ENCODE results near the gene PPM1F. TPM values are rescaled to one million over a fixed set of nuclear protein-coding genes. Genes with fewer than 3 reads are reported as not detected.

Gene PPM1F, protein sequence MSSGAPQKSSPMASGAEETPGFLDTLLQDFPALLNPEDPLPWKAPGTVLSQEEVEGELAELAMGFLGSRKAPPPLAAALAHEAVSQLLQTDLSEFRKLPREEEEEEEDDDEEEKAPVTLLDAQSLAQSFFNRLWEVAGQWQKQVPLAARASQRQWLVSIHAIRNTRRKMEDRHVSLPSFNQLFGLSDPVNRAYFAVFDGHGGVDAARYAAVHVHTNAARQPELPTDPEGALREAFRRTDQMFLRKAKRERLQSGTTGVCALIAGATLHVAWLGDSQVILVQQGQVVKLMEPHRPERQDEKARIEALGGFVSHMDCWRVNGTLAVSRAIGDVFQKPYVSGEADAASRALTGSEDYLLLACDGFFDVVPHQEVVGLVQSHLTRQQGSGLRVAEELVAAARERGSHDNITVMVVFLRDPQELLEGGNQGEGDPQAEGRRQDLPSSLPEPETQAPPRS
- total RNA-seq = 8.4 TPM

DNA sequence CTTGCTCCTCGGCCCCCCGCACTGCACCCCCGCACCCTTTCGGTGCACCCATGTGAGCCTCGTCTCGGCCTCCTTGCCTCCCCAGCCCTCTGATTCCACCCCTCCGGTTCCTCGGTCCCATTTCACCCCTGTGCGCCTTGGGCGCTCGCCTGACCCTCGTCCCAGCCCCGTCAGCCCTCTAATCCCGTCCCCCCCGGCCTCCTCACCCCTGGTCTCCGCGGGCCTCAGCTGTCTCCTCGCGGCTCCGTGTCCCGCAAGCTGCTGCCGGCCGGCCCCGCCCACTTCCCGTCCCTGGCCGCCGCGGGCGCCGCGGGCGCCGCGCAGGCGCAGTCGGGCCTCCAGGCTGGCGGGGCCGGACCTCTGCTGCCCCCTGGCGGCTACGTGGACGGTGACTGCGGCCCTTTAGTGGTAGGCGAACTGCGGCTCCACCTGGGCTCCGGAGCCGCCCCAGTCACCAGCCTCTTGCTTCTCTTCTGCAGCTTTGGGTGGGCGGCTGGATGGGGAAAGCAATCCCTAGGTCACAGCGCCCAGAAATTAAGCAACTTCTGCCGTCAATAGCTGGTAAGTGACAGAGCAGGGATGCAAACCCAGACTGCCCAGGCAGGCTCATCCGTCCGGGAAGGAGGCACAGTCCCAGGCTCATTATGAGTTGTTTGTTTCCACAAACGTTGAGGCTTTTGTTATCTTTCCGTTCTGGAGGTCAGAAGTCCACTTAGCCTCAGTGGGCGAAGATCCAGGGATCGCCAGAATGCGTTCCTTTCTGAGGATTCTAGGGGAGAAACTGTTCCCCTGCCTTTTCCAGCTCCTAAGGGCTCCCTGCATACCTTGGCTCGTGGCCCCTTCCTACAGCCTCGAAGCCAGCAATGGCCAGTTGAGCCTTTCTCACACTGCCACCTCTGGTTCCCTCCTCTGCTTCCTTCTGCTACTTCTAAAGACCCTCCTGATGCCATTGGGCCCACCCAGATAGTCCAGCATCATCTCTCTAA lies at the start of gene PPM1F:
PPM1F (minus strand) TSS at position 263 of the 986 bp plus-strand sequence. CDS start 6,800 bp downstream, outside the sequence.
- ATAC-seq = peak; percentile 93
- DNase-seq (ENCODE audit: low spot score) = peak; percentile 89

- ATAC-seq = no peak
Observed at GRCh38 chr22:22001664-22002525, 49.2 kb upstream of the PPM1F start.

DNA sequence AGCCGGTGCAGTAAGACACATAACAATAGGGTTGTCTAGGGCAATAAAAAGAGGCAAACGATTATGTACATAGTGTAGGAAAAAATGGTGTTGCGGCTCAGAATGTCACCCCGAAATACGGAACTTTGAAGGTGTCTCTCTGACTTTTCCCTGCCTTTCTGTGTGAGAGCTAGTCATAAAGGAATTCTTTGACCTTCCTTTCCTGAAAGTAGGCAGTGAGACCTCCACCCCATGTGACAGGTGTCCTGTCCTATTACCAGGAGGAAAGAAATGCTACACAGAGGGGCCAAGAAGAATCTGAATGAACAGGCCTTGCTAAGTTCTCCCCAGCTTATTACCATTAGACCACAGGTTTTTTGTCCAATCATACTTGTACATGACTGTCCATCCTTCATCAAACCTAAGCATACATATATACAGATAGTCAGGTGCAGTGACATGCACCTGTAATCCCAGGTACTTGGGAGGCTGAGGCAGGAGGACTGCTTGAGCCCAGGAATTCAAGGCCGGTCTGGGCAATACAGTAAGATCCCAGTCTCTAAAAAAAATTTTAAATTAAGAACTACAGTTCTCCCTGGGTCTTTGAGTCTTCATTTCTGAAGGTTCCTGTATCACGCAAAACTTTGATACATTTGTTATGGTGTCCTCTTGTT lies 46.1 kb upstream of the PPM1F start:
- ATAC-seq (no peak), DNase-seq (ENCODE audit: low spot score) (no peak)

More at GRCh38 chr22:22001664-22002525, 49.2 kb upstream of the PPM1F start:
- no peak for DNase-seq (ENCODE audit: low spot score)

GRCh38 chr22:21996175-21996720 lies 43.6 kb upstream of the PPM1F start:
- ATAC-seq = no peak
- DNase-seq (ENCODE audit: low spot score) = no peak

- DNase-seq (ENCODE audit: low spot score) (no peak), ATAC-seq (no peak)
Observed at GRCh38 chr22:21995660-21996059, 43.0 kb upstream of the PPM1F start.

GRCh38 chr22:21994881-21995444 lies 42.3 kb upstream of the PPM1F start:
- no peak for DNase-seq (ENCODE audit: low spot score)
- no peak for ATAC-seq

DNA sequence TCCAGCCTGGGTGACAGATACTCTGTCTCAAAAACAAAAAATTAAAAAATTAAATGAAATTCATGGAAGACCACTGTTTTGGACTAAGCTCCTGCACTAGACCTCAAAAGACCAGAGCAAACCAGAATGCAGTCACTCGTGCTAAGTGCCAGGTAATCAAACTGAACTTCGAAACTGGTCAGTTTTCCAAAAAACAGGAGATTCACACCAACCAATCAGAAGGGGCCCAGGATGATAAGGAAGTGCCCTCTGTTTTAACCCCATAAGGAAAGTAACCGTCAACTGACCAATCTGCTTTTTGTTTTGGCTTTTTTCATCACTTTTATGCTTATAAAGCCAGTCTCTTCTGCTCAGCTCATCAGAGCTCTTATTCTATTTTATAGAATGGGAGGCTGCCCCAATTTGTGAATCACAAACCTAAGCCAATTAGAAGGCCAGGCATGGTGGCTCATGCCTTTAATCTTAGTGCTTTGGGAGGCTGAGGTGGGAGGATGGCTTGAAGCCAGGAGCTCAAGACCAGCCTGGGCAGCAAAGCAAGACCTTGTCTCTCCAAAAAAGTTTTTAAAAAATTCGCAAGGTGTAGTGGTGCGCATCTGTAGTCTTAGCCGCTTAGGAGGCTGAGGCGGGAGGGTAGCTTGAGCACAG lies 40.1 kb upstream of the PPM1F start:
- ATAC-seq (peak; percentile 67), DNase-seq (ENCODE audit: low spot score) (peak; percentile 63)

DNA sequence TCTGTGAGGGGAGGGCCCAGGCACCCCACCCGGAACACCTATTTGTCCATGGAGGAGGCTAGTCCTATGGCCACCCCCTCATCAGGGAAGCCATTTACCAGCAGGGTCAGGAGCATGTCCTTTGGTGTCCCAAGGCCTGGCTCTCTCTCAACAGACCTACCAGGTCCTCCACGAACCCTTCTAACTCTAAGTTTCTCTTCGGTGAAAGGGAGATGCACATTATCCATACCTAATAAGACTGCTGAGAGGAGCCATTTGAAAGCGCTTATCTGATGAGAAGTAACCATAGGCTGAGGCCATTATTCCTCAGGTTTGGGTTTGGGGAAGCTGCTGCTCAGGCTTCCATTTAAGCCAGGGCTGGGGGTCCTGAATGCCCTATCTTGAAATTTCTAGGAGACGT lies 39.1 kb upstream of the PPM1F start:
- ATAC-seq (no peak), DNase-seq (ENCODE audit: low spot score) (no peak)

DNA sequence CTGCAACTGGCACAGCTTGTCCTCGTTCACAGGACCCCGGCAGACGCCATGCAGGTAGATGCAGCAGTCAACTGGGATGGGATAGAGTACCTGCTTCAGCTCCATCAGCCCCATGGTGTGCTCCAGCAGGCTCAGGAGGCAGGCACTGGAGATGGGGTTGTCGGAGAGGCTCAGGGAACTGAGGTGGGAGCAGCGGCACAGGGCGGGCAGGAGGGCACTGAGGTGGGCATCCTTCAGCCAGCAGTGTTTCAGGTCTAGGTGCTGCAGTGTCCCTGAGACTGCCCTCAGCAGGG lies 38.6 kb upstream of the PPM1F start:
- no peak for ATAC-seq
- no peak for DNase-seq (ENCODE audit: low spot score)

DNA sequence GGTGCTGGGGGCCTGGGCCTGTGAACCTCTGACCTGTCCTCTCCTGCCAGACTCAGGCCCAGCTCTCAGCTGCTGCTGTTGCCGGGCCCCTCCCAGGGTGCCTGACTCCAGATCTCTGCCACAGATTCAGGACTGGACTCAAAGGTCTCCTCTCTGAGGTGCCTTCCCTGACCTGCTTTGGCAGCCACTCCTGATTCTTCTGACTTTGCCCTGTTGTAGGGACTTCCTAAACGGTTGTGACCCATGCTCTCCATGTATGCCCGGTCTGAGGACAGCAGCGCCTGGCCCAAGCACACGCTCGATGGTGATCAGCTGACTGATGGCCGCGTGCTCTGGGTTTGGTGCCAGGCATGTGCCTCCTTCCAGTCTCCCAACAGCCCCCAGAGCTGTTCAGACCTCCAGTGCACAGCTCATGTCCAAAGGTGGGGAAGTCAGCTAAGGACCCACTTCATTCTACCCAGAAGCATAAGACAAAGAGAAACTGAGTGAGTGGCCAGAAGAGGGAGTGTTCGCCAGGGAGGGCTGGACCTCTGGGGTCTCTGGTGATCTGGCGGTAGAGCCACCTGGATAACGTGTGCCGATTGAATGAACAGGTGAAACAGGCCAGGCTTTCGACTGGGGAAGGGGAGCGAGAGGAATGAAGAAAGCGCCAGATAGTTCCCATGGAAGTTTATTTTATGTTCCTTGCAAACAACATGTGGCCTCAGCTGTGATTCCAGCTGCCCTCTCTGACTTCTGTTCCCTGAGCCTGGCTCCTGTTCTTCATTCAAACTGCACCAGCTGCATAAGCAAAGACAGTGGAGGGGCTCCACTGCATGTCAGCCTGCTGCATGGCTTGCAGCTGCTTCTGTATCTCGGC lies 38.0 kb upstream of the PPM1F start:
- peak; percentile 84 for ATAC-seq
- DNase-seq (ENCODE audit: low spot score) = peak; percentile 83

DNA sequence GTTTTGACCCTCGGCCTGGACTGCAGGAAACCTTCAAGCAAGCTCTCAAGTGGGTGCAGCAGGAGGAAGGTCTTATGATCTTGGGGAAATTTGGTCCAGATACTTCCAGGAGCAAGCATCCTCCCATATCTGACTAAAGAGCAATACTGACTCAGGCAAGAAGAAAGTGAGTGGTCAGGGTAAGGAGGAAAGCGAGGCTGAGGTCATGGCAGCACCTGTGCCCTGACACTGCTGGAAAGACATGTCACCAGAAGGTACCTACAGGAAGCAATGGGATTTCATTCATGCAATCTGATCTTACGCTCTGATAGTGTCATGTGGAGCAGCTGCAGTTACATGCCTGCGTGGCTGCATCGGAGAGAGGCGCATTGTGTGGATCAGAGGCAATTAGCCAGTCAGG lies 36.4 kb upstream of the PPM1F start:
- DNase-seq (ENCODE audit: low spot score) (no peak), ATAC-seq (no peak)

- DNase-seq (ENCODE audit: low spot score) (no peak), ATAC-seq (no peak)
Observed at GRCh38 chr22:21985214-21985613, 32.6 kb upstream of the PPM1F start.

- peak; percentile 36 for ATAC-seq
- DNase-seq (ENCODE audit: low spot score) = no peak
Observed at GRCh38 chr22:21984793-21985192, 32.1 kb upstream of the PPM1F start.

GRCh38 chr22:21982338-21982965 lies 29.8 kb upstream of the PPM1F start, which contains the start of gene TOP3B:
TOP3B (minus strand) TSS chr22:21982787; CDS start chr22:21975709, 7,078 bp downstream.
- peak; percentile 96 for ATAC-seq
- DNase-seq (ENCODE audit: low spot score) = peak; percentile 82

- peak; percentile 58 for ATAC-seq
- DNase-seq (ENCODE audit: low spot score) = no peak
Observed at GRCh38 chr22:21981874-21982273, 29.2 kb upstream of the PPM1F start.

DNA sequence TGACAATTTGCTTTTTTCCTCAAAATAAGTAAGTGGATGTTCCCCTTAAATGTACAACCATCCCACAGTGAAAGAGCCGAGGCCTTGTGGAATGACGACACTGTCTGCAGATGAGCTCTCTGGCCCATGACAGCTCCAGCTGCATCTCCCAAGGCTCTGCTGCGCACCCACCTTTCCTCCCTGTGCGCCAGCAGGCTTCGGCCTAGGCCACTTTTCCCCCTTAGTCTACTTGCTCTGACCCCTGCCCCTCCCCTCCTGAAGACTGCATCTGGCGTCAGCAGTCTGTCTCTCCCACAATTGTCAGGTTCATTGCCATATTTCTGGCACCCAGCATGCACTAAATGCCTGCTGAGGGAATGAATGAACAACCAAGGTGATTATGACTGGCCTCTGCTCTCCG lies 27.9 kb upstream of the PPM1F start:
- ATAC-seq (no peak), DNase-seq (ENCODE audit: low spot score) (no peak)

- no peak for DNase-seq (ENCODE audit: low spot score)
- ATAC-seq = no peak
Observed at GRCh38 chr22:21978564-21979386, 26.1 kb upstream of the PPM1F start.

Measured in left lobe of liver (tissue), 2 donors.